Spinal cord (tissue), 10 donors: ENCODE results near the gene GRN. TPM values are rescaled to one million over a fixed set of nuclear protein-coding genes. Genes with fewer than 3 reads are reported as not detected.

Experiments
- DNase-seq, 6 donors: peaks; one replicate each; pipeline versions ENCODE4 v3.0.0 to v3.0.0-alpha.2; 2013 to 2015; ENCODE audit warnings: low spot score in 6 of 6, low read depth in 4 of 6
- H3K27ac ChIP-seq: one replicate; pipeline ENCODE4 v1.5.1; 2013; ENCODE audit warnings: low read depth, low read length, control low read depth
- H3K27me3 ChIP-seq: one replicate; pipeline ENCODE4 v1.6.1; 2013; ENCODE audit warnings: low read length; ENCODE audit not compliant: control insufficient read depth, insufficient read depth
- H3K36me3 ChIP-seq: one replicate; pipeline ENCODE4 v1.6.1; 2013; ENCODE audit warnings: low read length; ENCODE audit not compliant: control insufficient read depth, insufficient read depth
- H3K4me1 ChIP-seq: one replicate; pipeline ENCODE4 v1.6.1; 2013; ENCODE audit warnings: low read length; ENCODE audit not compliant: control insufficient read depth, insufficient read depth
- H3K4me3 ChIP-seq: one replicate; pipeline ENCODE4 v1.5.1; 2013; ENCODE audit warnings: low read depth, low read length, control low read depth
- H3K9me3 ChIP-seq: one replicate; pipeline ENCODE4 v1.6.1; 2013; ENCODE audit warnings: low read length; ENCODE audit not compliant: control insufficient read depth, insufficient read depth
- WGBS: methylation state at CpG from one replicate; pipeline ENCODE4 v1.1.5; 2013; ENCODE audit warnings: missing lambda C conversion rate; ENCODE audit not compliant: insufficient coverage; 5-methylcytosine and 5-hydroxymethylcytosine counted together
- long read RNA-seq, 4 donors: transcript quantifications; one replicate each; lab custom pipeline, GENCODE V29; 2026
- polyA plus RNA-seq, 2 donors: library from polyadenylated mRNA; unstranded; fragments of 120-200 nt; gene quantifications; one replicate each; pipeline ENCODE4 v1.2.1, GENCODE V29; 2013; ENCODE audit not compliant: insufficient read length in 2 of 2
- total RNA-seq, 2 donors: library from RNA; depleted of rRNA in 1 of 2; stranded (reverse); fragments of 120-200 nt in 1 of 2; fragments of >200 nt in 1 of 2; gene quantifications; one replicate each; pipeline versions ENCODE4 v1.2.3 to v1.2.4, GENCODE V29; 2013 to 2014
- donor health status: healthy.

Gene GRN
- total RNA-seq (100 to 1,000 TPM; 106 to 146 TPM), polyA plus RNA-seq (100 to 1,000 TPM; 119 to 146 TPM)
- long read RNA-seq, donor 1, transcript GRN-201 (13 exons, 2,342 nt) = major isoform, 32 of 34 reads
- long read RNA-seq, donor 1, partial matches to known transcripts = 0 of 34 reads
- long read RNA-seq, donor 1, other reads (novel, unspliced or antisense) = 0 of 34 reads
- long read RNA-seq, donor 2, transcript GRN-201 (13 exons, 2,342 nt) = major isoform, 11 of 16 reads
- long read RNA-seq, donor 2, partial matches to known transcripts = 5 of 16 reads
- long read RNA-seq, donor 2, other reads (novel, unspliced or antisense) = 0 of 16 reads
- long read RNA-seq, donor 3, transcript GRN-201 (13 exons, 2,342 nt) = major isoform, 13 of 25 reads
- long read RNA-seq, donor 3, partial matches to known transcripts = 10 of 25 reads
- long read RNA-seq, donor 3, other reads (novel, unspliced or antisense) = 0 of 25 reads
- long read RNA-seq, donor 4, transcript GRN-201 (13 exons, 2,342 nt) = major isoform, 39 of 91 reads
- long read RNA-seq, donor 4, partial matches to known transcripts = 45 of 91 reads
- long read RNA-seq, donor 4, other reads (novel, unspliced or antisense) = 0 of 91 reads

GRCh38 chr17:44344939-44345453 lies at the start of gene GRN:
Gene GRN (plus strand): TSS chr17:44345302. CDS start chr17:44349165, 3,863 bp downstream.
- Histone ChIP-seq H3K4me3 (peak within 1 kb of the TSS; percentile 89), H3K27me3 (peaks cover 3% of the 10 kb centered on the region), H3K27ac (peak within 1 kb of the TSS; percentile 83), H3K36me3 (peaks cover 17% of the 10 kb centered on the region), H3K4me1 (peaks cover 21% of the 10 kb centered on the region), H3K9me3 (no peaks in the 10 kb centered on the region)
- WGBS = 0% methylated on average over 16 of the region's 26 CpGs
- peak; percentile 98 to 100 (median 99) for DNase-seq

GRCh38 chr17:44297975-44298374 lies 47.1 kb upstream of the GRN start:
- Histone ChIP-seq H3K36me3 (no peaks in the 10 kb centered on the region), H3K4me3 (no peak overlapping the region), H3K27me3 (no peaks in the 10 kb centered on the region), H3K4me1 (no peaks in the 10 kb centered on the region), H3K27ac (no peak overlapping the region), H3K9me3 (no peaks in the 10 kb centered on the region)
- 72% methylated on average over 2 of the region's 3 CpGs for WGBS
- DNase-seq = no peak

GRCh38 chr17:44304651-44305050 lies 40.5 kb upstream of the GRN start:
- Histone ChIP-seq H3K27ac (no peak overlapping the region), H3K9me3 (no peaks in the 10 kb centered on the region), H3K4me1 (peaks cover 19% of the 10 kb centered on the region), H3K27me3 (no peaks in the 10 kb centered on the region), H3K4me3 (no peak overlapping the region), H3K36me3 (peaks cover 1% of the 10 kb centered on the region)
- DNase-seq = peak in 1 of 6 donors; percentile 48

- H3K9me3 ChIP-seq = no peaks in the 10 kb centered on the region
- peaks cover 42% of the 10 kb centered on the region for H3K4me1 ChIP-seq
- DNase-seq = peak in 5 of 6 donors; percentile 48 to 92 (median 59)
- H3K4me3 ChIP-seq = peak overlapping the region; percentile 55
- H3K36me3 ChIP-seq = peaks cover 18% of the 10 kb centered on the region
- H3K27ac ChIP-seq = peak overlapping the region; percentile 93
- H3K27me3 ChIP-seq = no peaks in the 10 kb centered on the region
- 0% methylated on average over 16 of the region's 26 CpGs for WGBS
These were observed 37.5 kb upstream of the GRN start for GRCh38 chr17:44307387-44308186.

- WGBS = 0% methylated on average over 23 of the region's 39 CpGs
- no peaks in the 10 kb centered on the region for H3K27me3 ChIP-seq
- H3K36me3 ChIP-seq = peaks cover 26% of the 10 kb centered on the region
- no peaks in the 10 kb centered on the region for H3K9me3 ChIP-seq
- H3K4me3 ChIP-seq = peak within 1 kb of the TSS; percentile 55
- peak within 1 kb of the TSS; percentile 93 for H3K27ac ChIP-seq
- peak; percentile 82 to 98 (median 90) for DNase-seq
- peaks cover 42% of the 10 kb centered on the region for H3K4me1 ChIP-seq
These were observed 36.7 kb upstream of the GRN start, which contains the start of gene RUNDC3A for GRCh38 chr17:44308320-44308818. Gene RUNDC3A (plus strand): TSS chr17:44308601. CDS start chr17:44308833, 232 bp downstream.

GRCh38 chr17:44308865-44309264 lies 36.2 kb upstream of the GRN start:
- Histone ChIP-seq H3K27ac (peak overlapping the region; percentile 93), H3K4me1 (peaks cover 42% of the 10 kb centered on the region)

GRCh38 chr17:44309472-44309871 lies 35.6 kb upstream of the GRN start:
- peaks cover 47% of the 10 kb centered on the region for H3K4me1 ChIP-seq
- no peak overlapping the region for H3K27ac ChIP-seq
- no peak for DNase-seq
- 62% methylated on average over 3 of the region's 5 CpGs for WGBS
- H3K36me3 ChIP-seq = peaks cover 37% of the 10 kb centered on the region
- peak overlapping the region; percentile 55 for H3K4me3 ChIP-seq
- H3K27me3 ChIP-seq = peaks cover 8% of the 10 kb centered on the region
- no peaks in the 10 kb centered on the region for H3K9me3 ChIP-seq

More at GRCh38 chr17:44308865-44309264, 36.2 kb upstream of the GRN start:
- peak in 3 of 6 donors; percentile 15 to 83 (median 67) for DNase-seq
- WGBS = 0% methylated on average over 15 of the region's 15 CpGs
- H3K36me3 ChIP-seq = peaks cover 31% of the 10 kb centered on the region
- no peaks in the 10 kb centered on the region for H3K9me3 ChIP-seq
- H3K4me3 ChIP-seq = peak overlapping the region; percentile 55
- peaks cover 2% of the 10 kb centered on the region for H3K27me3 ChIP-seq

GRCh38 chr17:44310188-44310587 lies 34.9 kb upstream of the GRN start:
- Histone ChIP-seq H3K4me3 (no peak overlapping the region), H3K27me3 (peaks cover 10% of the 10 kb centered on the region), H3K4me1 (peaks cover 53% of the 10 kb centered on the region), H3K9me3 (no peaks in the 10 kb centered on the region), H3K36me3 (peaks cover 43% of the 10 kb centered on the region), H3K27ac (no peak overlapping the region)
- 94% methylated on average over 2 of the region's 2 CpGs for whole genome bisulfite sequencing
- no peak for DNase-seq
